B cell (primary cell): Measurements from ENCODE around the gene GNAL. TPM values are rescaled to one million over a fixed set of nuclear protein-coding genes. Genes with fewer than 3 reads are reported as not detected.

ENCODE experiments used
- ATAC-seq: fragments of 200-7000 bp; cut with Tn5 transposase; one replicate; pipeline ENCODE4 v1.10.0; 2021; ENCODE audit warnings: low read depth, mild to moderate bottlenecking, moderate number of reproducible peaks, moderate library complexity
- CTCF ChIA-PET: fragments of 350-600 bp; sonication (Branson Sonifier 250); formaldehyde crosslinking; loops from one replicate; lab custom pipeline; 2021; ENCODE audit warnings: antibody characterized with exemption, inconsistent platforms; lab: Charles Lee
- POLR2A ChIA-PET: fragments of 350-600 bp; sonication (Branson Sonifier 250); formaldehyde crosslinking; loops from one replicate; lab custom pipeline; 2021; ENCODE audit warnings: antibody characterized with exemption; lab: Charles Lee
- DNase-seq: peaks from one replicate; pipeline ENCODE4 v3.0.0; 2013
- H2AFZ ChIP-seq: 2 replicates; pipeline ENCODE4 v1.6.1; 2012; ENCODE audit warnings: mild to moderate bottlenecking, low read depth, low read length; ENCODE audit not compliant: insufficient read depth, poor library complexity, severe bottlenecking
- H3K27ac ChIP-seq, 2 donors: 1 replicate in 1 of 2; 2 replicates in 1 of 2; pipeline ENCODE4 v1.5.1; 2012 to 2013; ENCODE audit warnings: low read length in 2 of 2, mild to moderate bottlenecking in 2 of 2, moderate library complexity in 1 of 2
- H3K27me3 ChIP-seq, 4 experiments: fragments of 200-600 bp in 1 of 4; sonication (generic) in 1 of 4; replicated peaks in 1 of 4; 1 replicate in 2 of 4; 2 replicates in 2 of 4; pipeline versions ENCODE4 v1.6.1 to v1.7.0; 2013 to 2016; ENCODE audit warnings: low read length in 3 of 4, mild to moderate bottlenecking in 2 of 4, mixed read lengths in 1 of 4, moderate library complexity in 1 of 4; ENCODE audit not compliant: insufficient read depth in 4 of 4, control insufficient read depth in 3 of 4; ENCODE audit errors: control extremely low read depth in 1 of 4
- H3K36me3 ChIP-seq, 2 experiments: replicated peaks in 1 of 2; 1 replicate in 1 of 2; 2 replicates in 1 of 2; pipeline versions ENCODE4 v1.6.1 to v1.7.1; 2013; ENCODE audit warnings: low read length in 1 of 2; ENCODE audit not compliant: insufficient read depth in 2 of 2, control insufficient read depth in 1 of 2; ENCODE audit errors: control extremely low read depth in 1 of 2, extremely low read depth in 1 of 2
- H3K4me1 ChIP-seq, 2 donors: fragments of 200-600 bp in 1 of 2; sonication (generic) in 1 of 2; 1 replicate in 1 of 2; 2 replicates in 1 of 2; pipeline versions ENCODE4 v1.5.1 to v1.6.1; 2013 to 2017; ENCODE audit warnings: low read length in 2 of 2; ENCODE audit not compliant: control insufficient read depth in 2 of 2, insufficient read depth in 2 of 2
- H3K4me2 ChIP-seq: replicated peaks from 2 replicates; pipeline ENCODE3; 2012; ENCODE audit warnings: mild to moderate bottlenecking, low read depth, low read length; ENCODE audit not compliant: poor library complexity, severe bottlenecking
- H3K4me3 ChIP-seq, 5 experiments: fragments of 200-600 bp in 1 of 5; sonication (generic) in 1 of 5; 1 replicate in 3 of 5; 2 replicates in 2 of 5; pipeline versions ENCODE4 v1.5.1 to v1.7.0; 2011 to 2016; ENCODE audit warnings: low read length in 4 of 5, mild to moderate bottlenecking in 4 of 5, low read depth in 2 of 5, control low read depth in 1 of 5, moderate library complexity in 1 of 5; ENCODE audit not compliant: insufficient read depth in 1 of 5; ENCODE audit errors: control extremely low read depth in 1 of 5, extremely low read depth in 1 of 5
- H3K79me2 ChIP-seq: fragments of 200-600 bp; sonication (generic); one replicate; pipeline ENCODE4 v1.6.0; 2016; ENCODE audit warnings: low read length; ENCODE audit not compliant: control insufficient read depth, insufficient read depth
- H3K9ac ChIP-seq: fragments of 200-600 bp; sonication (generic); 2 replicates; pipeline ENCODE4 v1.6.1; 2017; ENCODE audit warnings: mild to moderate bottlenecking, low read length, moderate library complexity
- H3K9me3 ChIP-seq, 3 donors: one replicate each; pipeline versions ENCODE4 v1.6.1 to v1.7.1; 2013; ENCODE audit warnings: low read length in 2 of 3; ENCODE audit not compliant: control insufficient read depth in 2 of 3, insufficient read depth in 1 of 3; ENCODE audit errors: control extremely low read depth in 1 of 3
- H4K20me1 ChIP-seq: 2 replicates; pipeline ENCODE4 v1.6.0; 2012; ENCODE audit warnings: mild to moderate bottlenecking, low read length; ENCODE audit not compliant: insufficient read depth, control insufficient read depth, poor library complexity, severe bottlenecking
- H3K27ac Mint-ChIP-seq: one replicate; pipeline ENCODE4 v1.8.0; 2021; ENCODE audit warnings: mixed read lengths
- H3K27me3 Mint-ChIP-seq: one replicate; pipeline ENCODE4 v1.8.0; 2021; ENCODE audit warnings: mixed read lengths
- H3K4me1 Mint-ChIP-seq: one replicate; pipeline ENCODE4 v1.8.0; 2021; ENCODE audit warnings: mixed read lengths
- H3K4me3 Mint-ChIP-seq: one replicate; pipeline ENCODE4 v1.8.0; 2021; ENCODE audit warnings: mixed read lengths
- H3K9me3 Mint-ChIP-seq: one replicate; pipeline ENCODE4 v1.8.0; 2022; ENCODE audit warnings: mixed read lengths; ENCODE audit not compliant: insufficient read depth
- CTCF ChIP-seq: fragments of 200-600 bp; IDR thresholded peaks from one replicate; pipeline ENCODE4 v1.8.0; 2022; ENCODE audit warnings: antibody characterized with exemption, mild to moderate bottlenecking
- EZH2 ChIP-seq: IDR thresholded peaks from 2 replicates; pipeline ENCODE4 v1.6.1; 2012; ENCODE audit warnings: borderline replicate concordance, low read depth, mild to moderate bottlenecking, moderate library complexity, low read length; ENCODE audit not compliant: insufficient read depth, poor library complexity, severe bottlenecking
- WGBS: methylation state at CpG from one replicate; pipeline ENCODE4 v1.1.5; 2013; ENCODE audit warnings: missing lambda C conversion rate; ENCODE audit not compliant: insufficient coverage; 5-methylcytosine and 5-hydroxymethylcytosine counted together
- intact Hi-C: fragments of 100-400 bp; cut with micrococcal nuclease; formaldehyde crosslinking; loops from one replicate; pipeline ENCODE4 v1.10.0; 2022
- polyA plus RNA-seq: library from polyadenylated mRNA; depleted of rRNA; stranded (reverse); fragments of >200 nt; gene quantifications from 2 replicates; pipeline ENCODE4 v1.2.3, GENCODE V29; 2012
- total RNA-seq, 2 donors: library from RNA; stranded (reverse); fragments of 120-200 nt in 1 of 2; gene quantifications; 1 replicate in 1 of 2; 2 replicates in 1 of 2; pipeline versions ENCODE4 v1.2.3 to v1.2.4, GENCODE V29; 2013 to 2022

The GNAL gene
- total and polyA plus RNA-seq, 2 donors (not counting 1 experiment from before 2014, with no cell fraction given): 0.01 to 0.12 TPM

- no peaks in the 10 kb centered on the region for H3K4me1 ChIP-seq
- H4K20me1 ChIP-seq: no peaks in the 10 kb centered on the region
- intact Hi-C loops: no loop called here
- DNase-seq (no peak), ATAC-seq (no peak)
- H3K4me3 Mint-ChIP-seq: no peak overlapping the region
- POLR2A ChIA-PET: no interaction called here
- no peak overlapping the region for H3K4me2 ChIP-seq
- CTCF ChIA-PET: no interaction called here
- H3K4me3 ChIP-seq: no peak overlapping the region
- 76% methylated on average over 2 of the region's 4 CpGs for WGBS
- no peak overlapping the region for H3K27ac ChIP-seq
- TF ChIP-seq CTCF (no peak), EZH2 (no peak)
- no peaks in the 10 kb centered on the region for H3K9me3 ChIP-seq
- peaks cover 0 to 3% (median 1%) of the 10 kb centered on the region in 4 experiments for H3K27me3 ChIP-seq
- H3K79me2 ChIP-seq: no peaks in the 10 kb centered on the region
- H3K9ac ChIP-seq: no peak overlapping the region
- no peak overlapping the region for H3K27ac Mint-ChIP-seq
- H3K9me3 Mint-ChIP-seq: no peaks in the 10 kb centered on the region
- no peaks in the 10 kb centered on the region for H3K36me3 ChIP-seq
- no peak overlapping the region for H2AFZ ChIP-seq
- no peaks in the 10 kb centered on the region for H3K4me1 Mint-ChIP-seq
- H3K27me3 Mint-ChIP-seq: peaks cover 11% of the 10 kb centered on the region
Observed at GRCh38 chr18:11664286-11664685, 24.8 kb upstream of the GNAL start.

- peaks cover 10% of the 10 kb centered on the region for H3K27me3 Mint-ChIP-seq
- Histone ChIP-seq H3K79me2 (no peaks in the 10 kb centered on the region), H3K27me3 (peaks cover 0 to 3% (median 1%) of the 10 kb centered on the region in 4 experiments), H3K27ac (no peak overlapping the region), H3K4me1 (no peaks in the 10 kb centered on the region), H2AFZ (no peak overlapping the region), H3K4me2 (no peak overlapping the region), H3K9ac (no peak overlapping the region), H4K20me1 (no peaks in the 10 kb centered on the region), H3K36me3 (no peaks in the 10 kb centered on the region), H3K9me3 (no peaks in the 10 kb centered on the region), H3K4me3 (no peak overlapping the region)
- POLR2A ChIA-PET: no interaction called here
- no peak overlapping the region for H3K4me3 Mint-ChIP-seq
- 67% methylated on average over 4 of the region's 4 CpGs for WGBS
- no peaks in the 10 kb centered on the region for H3K4me1 Mint-ChIP-seq
- no peak for TF ChIP-seq CTCF
- TF ChIP-seq EZH2: no peak
- DNase-seq (no peak), ATAC-seq (no peak)
- CTCF ChIA-PET: interaction anchor here (1.5 to 1.7 kb wide), 2 partner anchors 9 to 10 kb away, joined by 5 read pairs; no protein-coding TSS in a partner anchor
- no peak overlapping the region for H3K27ac Mint-ChIP-seq
- intact Hi-C loops: no loop called here
- no peaks in the 10 kb centered on the region for H3K9me3 Mint-ChIP-seq
Observed at GRCh38 chr18:11665146-11665545, 23.9 kb upstream of the GNAL start.
